ENCODE data around the gene TMPRSS3. TPM values are rescaled to one million over a fixed set of nuclear protein-coding genes. Genes with fewer than 3 reads are reported as not detected.

The TMPRSS3 gene
- polyA plus RNA-seq, 2 of the 4 experiments (the other 2 are of a cell fraction), result 0.10 to 0.12 TPM

- TF ChIP-seq CBX2 (IDR thresholded peaks at IDR 0.05; ENCODE audit: borderline replicate concordance, low read depth), result no peak
Observed at GRCh38 chr21:42353623-42354022, 42.2 kb downstream of the TMPRSS3 start (continued).

- FAIRE-seq, result no peak
- no peak for ATAC-seq
- H3K4me2 ChIP-seq, result no peak overlapping the region
- CTCF ChIA-PET, result no interaction called here
- H3K27ac ChIP-seq, result no peak overlapping the region
- no peak overlapping the region for H3K4me3 ChIP-seq
- no peak for DNase-seq (ENCODE audit: low read depth in 1 of 2, low spot score in 1 of 2)
- POLR2A ChIA-PET, result no interaction called here
- TF ChIP-seq MAFK (IDR thresholded peaks at IDR 0.05; ENCODE audit: partially characterized antibody) (no peak), RFX5 (IDR thresholded peaks at IDR 0.05) (no peak), NPAS2 (CRISPR knock-in tag; IDR thresholded peaks at IDR 0.05; ENCODE audit: borderline replicate concordance) (no peak), TP53 (CRISPR knock-in tag; IDR thresholded peaks at IDR 0.05) (no peak), SMC3 (IDR thresholded peaks at IDR 0.05) (no peak), REST (IDR thresholded peaks at IDR 0.05) (no peak), RARB (CRISPR knock-in tag; IDR thresholded peaks at IDR 0.05) (no peak), POLR2A (IDR thresholded peaks at IDR 0.05; ENCODE audit: low read length) (no peak), HEYL (CRISPR knock-in tag; IDR thresholded peaks at IDR 0.05) (no peak), ZFP36 (IDR thresholded peaks at IDR 0.05; ENCODE audit: borderline replicate concordance, partially characterized antibody) (no peak), ZNF302 (CRISPR knock-in tag; IDR thresholded peaks at IDR 0.05) (no peak), CBX8 (IDR thresholded peaks at IDR 0.05) (no peak), HMGXB4 (CRISPR knock-in tag; IDR thresholded peaks at IDR 0.05; ENCODE audit: borderline replicate concordance) (no peak), ZSCAN20 (CRISPR knock-in tag; IDR thresholded peaks at IDR 0.05) (no peak), RCOR1 (IDR thresholded peaks at IDR 0.05; ENCODE audit: low read depth, low read length) (no peak), HES2 (IDR thresholded peaks at IDR 0.05) (no peak), ZC3H11A (IDR thresholded peaks at IDR 0.05) (no peak)
- WGBS (ENCODE audit: missing lambda C conversion rate), result 77% methylated on average over 13 of the region's 14 CpGs
- no peaks in the 10 kb centered on the region for H3K4me1 ChIP-seq
- H3K9me3 ChIP-seq, result no peaks in the 10 kb centered on the region
Observed at GRCh38 chr21:42352441-42353095, 43.3 kb downstream of the TMPRSS3 start.

- 55% methylated on average over 8 of the region's 11 CpGs for WGBS (ENCODE audit: missing lambda C conversion rate)
- no peak overlapping the region for H3K4me3 ChIP-seq
- H3K9me3 ChIP-seq, result no peaks in the 10 kb centered on the region
- POLR2A ChIA-PET, result no interaction called here
- no peak for FAIRE-seq
- no peaks in the 10 kb centered on the region for H3K4me1 ChIP-seq
- no peak overlapping the region for H3K27ac ChIP-seq
- ATAC-seq, result no peak
- CTCF ChIA-PET, result no interaction called here
- DNase-seq (ENCODE audit: low read depth in 1 of 2, low spot score in 1 of 2), result no peak
- H3K4me2 ChIP-seq, result no peak overlapping the region
- TF ChIP-seq CBX8 (IDR thresholded peaks at IDR 0.05) (no peak), E2F6 (IDR thresholded peaks at IDR 0.05; ENCODE audit: borderline replicate concordance, low read depth) (no peak), RARB (CRISPR knock-in tag; IDR thresholded peaks at IDR 0.05) (no peak), REST (IDR thresholded peaks at IDR 0.05) (no peak), EHMT2 (IDR thresholded peaks at IDR 0.05; ENCODE audit: low read depth) (no peak), RCOR1 (IDR thresholded peaks at IDR 0.05; ENCODE audit: low read depth, low read length) (no peak), FOSL2 (IDR thresholded peaks at IDR 0.05) (no peak), FOSL2 (CRISPR knock-in tag; IDR thresholded peaks at IDR 0.05) (no peak), ZC3H11A (IDR thresholded peaks at IDR 0.05) (no peak), JUN (IDR thresholded peaks at IDR 0.05) (no peak), TP53 (CRISPR knock-in tag; IDR thresholded peaks at IDR 0.05) (no peak), HOXA7 (CRISPR knock-in tag; IDR thresholded peaks at IDR 0.05) (no peak), HOXB5 (CRISPR knock-in tag; IDR thresholded peaks at IDR 0.05) (no peak)
Observed at GRCh38 chr21:42351626-42352440, 44.0 kb downstream of the TMPRSS3 start.
